GM12878 (cell line): ENCODE results near the gene FURIN. TPM values are rescaled to one million over a fixed set of nuclear protein-coding genes. Genes with fewer than 3 reads are reported as not detected.

Experiments used
- ATAC-seq: fragments of 200-7000 bp; cut with Tn5 transposase; 3 replicates; pipeline ENCODE4 v1.9.1; 2020; ENCODE audit warnings: mild to moderate bottlenecking, moderate library complexity
- BruUV-seq: library from RNA; stranded (reverse); fragments of 400-500 nt; replicated peaks from 2 replicates; lab custom pipeline; 2021; lab: Mats Ljungman, UMichigan
- CTCF ChIA-PET: fragments of 300-600 bp; sonication (Branson Sonifier 250); formaldehyde crosslinking; extraction: SDS; loops from one replicate; lab custom pipeline; 2021; ENCODE audit warnings: inconsistent platforms; lab: Yijun Ruan, JAX
- POLR2A ChIA-PET: fragments of 350-600 bp; formaldehyde crosslinking; extraction: SDS; loops from one replicate; lab custom pipeline; 2021; ENCODE audit warnings: inconsistent platforms; lab: Charles Lee
- RAD21 ChIA-PET: fragments of 300-600 bp; sonication (Branson Sonifier 250); formaldehyde crosslinking; loops from one replicate; lab custom pipeline; 2023; ENCODE audit warnings: antibody characterized with exemption; ENCODE audit not compliant: unreplicated experiment; lab: Charles Lee
- SMC1A ChIA-PET: fragments of 300-600 bp; sonication (Branson Sonifier 250); formaldehyde crosslinking; loops from one replicate; lab custom pipeline; 2023; ENCODE audit not compliant: unreplicated experiment, uncharacterized antibody; lab: Charles Lee
- DNase-seq: peaks from one replicate; pipeline ENCODE4 v3.0.0-alpha.2; 2011; ENCODE audit warnings: low read depth, low spot score
- FAIRE-seq: peaks from 3 replicates; lab custom pipeline; 2011; peaks lifted over from hg19 to GRCh38; lab: Jason Lieb, UNC
- H2AFZ ChIP-seq: 2 replicates; pipeline ENCODE4 v1.6.0; 2011; ENCODE audit warnings: low read depth, low read length, control low read depth; ENCODE audit not compliant: control insufficient read depth
- H3K27ac ChIP-seq: 2 replicates; pipeline ENCODE4 v1.5.1; 2011; ENCODE audit warnings: control low read depth; ENCODE audit not compliant: control insufficient read depth, insufficient read depth
- H3K27me3 ChIP-seq, 2 experiments: replicated peaks in 1 of 2; 2 replicates each; pipeline versions ENCODE4 v1.6.0 to v1.6.1; 2011; ENCODE audit warnings: low read length in 1 of 2; ENCODE audit not compliant: control insufficient read depth in 2 of 2, insufficient read depth in 2 of 2
- H3K36me3 ChIP-seq, 2 experiments: 2 replicates each; pipeline ENCODE4 v1.5.1; 2011; ENCODE audit warnings: low read length in 1 of 2; ENCODE audit not compliant: control insufficient read depth in 2 of 2, insufficient read depth in 2 of 2
- H3K4me1 ChIP-seq: 2 replicates; pipeline ENCODE4 v1.6.1; 2011; ENCODE audit warnings: mild to moderate bottlenecking, low read length, moderate library complexity, mixed read lengths; ENCODE audit not compliant: control insufficient read depth, insufficient read depth
- H3K4me2 ChIP-seq: 2 replicates; pipeline ENCODE4 v1.6.0; 2011; ENCODE audit warnings: control low read depth; ENCODE audit not compliant: control insufficient read depth, insufficient read depth
- H3K4me3 ChIP-seq: fragments of 200-600 bp; sonication (generic); 2 replicates; pipeline ENCODE4 v1.5.1; 2016
- H3K79me2 ChIP-seq: 2 replicates; pipeline ENCODE4 v1.6.0; 2011; ENCODE audit warnings: low read length; ENCODE audit not compliant: control insufficient read depth, insufficient read depth
- H3K9ac ChIP-seq: 2 replicates; pipeline ENCODE4 v1.8.0; 2011; ENCODE audit warnings: low read length, control low read depth, mixed read lengths; ENCODE audit not compliant: control insufficient read depth, insufficient read depth
- H3K9me3 ChIP-seq: replicated peaks from 3 replicates; pipeline ENCODE4 v1.5.1; 2011; ENCODE audit warnings: mild to moderate bottlenecking, low read length; ENCODE audit not compliant: control insufficient read depth, insufficient read depth
- H4K20me1 ChIP-seq: 2 replicates; pipeline ENCODE4 v1.6.0; 2011; ENCODE audit not compliant: control insufficient read depth, insufficient read depth
- CHD4 ChIP-seq: fragments of 200-600 bp; sonication (generic); IDR thresholded peaks from 2 replicates; pipeline ENCODE4 v1.6.1; 2016; ENCODE audit warnings: mild to moderate bottlenecking
- E2F8 ChIP-seq: fragments of 450-650 bp; IDR thresholded peaks from 2 replicates; pipeline ENCODE4 v1.6.1; 2018; ENCODE audit warnings: mild to moderate bottlenecking, low read depth, moderate library complexity; ENCODE audit not compliant: partially characterized antibody
- TARDBP ChIP-seq: IDR thresholded peaks from 2 replicates; pipeline ENCODE4 v1.6.1; 2016; ENCODE audit warnings: borderline replicate concordance
- TCF12 ChIP-seq: IDR thresholded peaks from 2 replicates; pipeline ENCODE4 v1.6.1; 2011; ENCODE audit warnings: low read depth, mild to moderate bottlenecking, low read length
- WGBS: methylation state at CpG from one replicate; pipeline ENCODE4 v1.1.6; 2016; ENCODE audit warnings: low lambda C conversion rate; ENCODE audit not compliant: insufficient replicate concordance, insufficient coverage; ENCODE audit errors: missing lambda C conversion rate; 5-methylcytosine and 5-hydroxymethylcytosine counted together
- in situ Hi-C: fragments of 300-500 bp; cut with MboI; formaldehyde crosslinking; loops from 9 replicates; pipeline ENCODE4 v1.14.3; 2018; ENCODE audit warnings: mixed read lengths
- intact Hi-C: fragments of 100-400 bp; cut with micrococcal nuclease; formaldehyde crosslinking; loops from one replicate; pipeline ENCODE4 v1.14.2; 2022; ENCODE audit not compliant: unreplicated experiment
- polyA plus RNA-seq, 11 experiments: library from polyadenylated mRNA; depleted of rRNA in 4 of 11; unstranded in 6 of 11; stranded (reverse) in 5 of 11; fragments of >200 nt; fragmentation: Nextera tagmentation in 4 of 11; fragmentation: Illumina TruSeq in 1 of 11; extraction: Ambion mirVana in 4 of 11; extraction: Trizol in 1 of 11; gene quantifications; 1 replicate in 1 of 11; 2 replicates in 10 of 11; pipeline versions ENCODE4 v1.2.1 to v1.2.3, GENCODE V29; 2011 to 2016; ENCODE audit warnings: inconsistent platforms in 2 of 11, missing spikeins in 2 of 11, low read depth in 1 of 11
- total RNA-seq, 4 experiments: library from RNA; depleted of rRNA in 3 of 4; stranded (reverse); fragments of >200 nt in 3 of 4; fragmentation: Illumina TruSeq in 1 of 4; extraction: Trizol in 1 of 4; gene quantifications; 2 replicates each; pipeline versions ENCODE4 v1.2.1 to v1.2.3, GENCODE V29; 2013 to 2021

The FURIN gene
- total and polyA plus RNA-seq, 10 of the 15 experiments (the other 5 are each of a cell fraction or from before 2014, with no cell fraction given): 0.47 to 39.9 (median 8.0) TPM

- H3K36me3 ChIP-seq: peaks cover 29 to 57% of the 10 kb centered on the region in 2 experiments
- ChIA-PET RAD21 (no interaction called here), SMC1A (interaction anchor here (1.8 kb wide), 1 partner anchor 11 kb away, joined by 4 read pairs; no protein-coding TSS in a partner anchor), POLR2A (interaction anchor here (0.6 kb wide), 1 partner anchor 12 kb away, joined by 5 read pairs; no protein-coding TSS in a partner anchor), CTCF (no interaction called here)
- H3K9me3 ChIP-seq: no peaks in the 10 kb centered on the region
- in situ Hi-C loops (no loop called here), intact Hi-C loops (no loop called here)
- H3K4me2 ChIP-seq: no peak overlapping the region
- no peaks in the 10 kb centered on the region for H4K20me1 ChIP-seq
- no peak for FAIRE-seq
- H3K4me1 ChIP-seq: no peaks in the 10 kb centered on the region
- TF ChIP-seq TARDBP (no peak), E2F8 (no peak), CHD4 (no peak), TCF12 (0 out of 2 replicates have a peak, but pooled peaks have one; percentile 25)
- no peak overlapping the region for H3K4me3 ChIP-seq
- H3K27ac ChIP-seq: no peak overlapping the region
- BruUV-seq: no TSS peak
- no peak for DNase-seq
- H3K79me2 ChIP-seq: no peaks in the 10 kb centered on the region
- H2AFZ ChIP-seq: no peak overlapping the region
- no peak overlapping the region for H3K9ac ChIP-seq
- 62% methylated on average over 7 of the region's 7 CpGs for WGBS
- H3K27me3 ChIP-seq: no peaks in the 10 kb centered on the region
- ATAC-seq: no peak
These were observed 46.9 kb downstream of the FURIN start for GRCh38 chr15:90915216-90915807.
